Activated effector memory CD4-positive, alpha-beta T cell treated with Interleukin-2 at 50 U/mL for 16 hours (primary cell): ENCODE results near the gene CBFA2T2.

ENCODE experiments used
- DNase-seq: peaks from one replicate; pipeline ENCODE4 v3.0.0-alpha.2; 2020

Gene CBFA2T2

DNA sequence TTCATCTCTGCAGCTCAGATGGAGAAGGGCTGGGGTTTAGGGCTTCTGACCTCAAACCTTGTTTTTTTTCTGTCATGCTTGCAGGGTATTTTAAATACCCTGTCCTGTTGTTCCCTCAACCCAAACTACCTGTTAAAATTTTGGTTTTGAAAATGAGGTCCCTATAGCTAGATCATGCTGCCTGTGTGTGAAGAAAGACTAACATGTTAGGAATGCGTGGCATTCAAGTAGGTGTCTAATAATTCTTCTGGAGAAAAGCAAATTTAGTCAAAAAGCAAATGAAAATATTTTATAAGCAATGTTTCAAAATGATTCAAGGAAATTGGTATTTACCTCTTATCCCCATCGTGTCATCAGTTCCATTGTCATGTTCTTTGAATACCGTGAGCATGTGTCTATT is 95.1 kb downstream of the CBFA2T2 start:
- DNase-seq, result no peak

DNA sequence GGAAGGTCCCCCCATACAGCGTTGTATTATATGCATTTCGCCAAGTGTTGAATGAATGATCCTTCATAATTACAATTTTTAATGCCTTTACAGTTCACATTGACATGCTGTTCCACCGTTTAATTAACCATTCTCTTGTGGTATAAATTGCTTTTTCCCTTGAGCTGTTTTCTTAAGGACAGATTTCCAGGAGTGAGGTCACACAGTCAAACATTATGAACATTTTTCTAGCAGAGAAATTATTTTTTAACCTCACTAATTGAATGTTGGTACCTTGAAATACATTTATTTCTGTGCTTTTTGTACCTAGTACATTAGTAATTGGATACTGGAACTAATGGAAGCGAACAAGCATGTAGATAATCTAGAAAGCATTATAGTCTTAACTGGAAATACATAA is 95.5 kb downstream of the CBFA2T2 start:
- no peak for DNase-seq

DNA sequence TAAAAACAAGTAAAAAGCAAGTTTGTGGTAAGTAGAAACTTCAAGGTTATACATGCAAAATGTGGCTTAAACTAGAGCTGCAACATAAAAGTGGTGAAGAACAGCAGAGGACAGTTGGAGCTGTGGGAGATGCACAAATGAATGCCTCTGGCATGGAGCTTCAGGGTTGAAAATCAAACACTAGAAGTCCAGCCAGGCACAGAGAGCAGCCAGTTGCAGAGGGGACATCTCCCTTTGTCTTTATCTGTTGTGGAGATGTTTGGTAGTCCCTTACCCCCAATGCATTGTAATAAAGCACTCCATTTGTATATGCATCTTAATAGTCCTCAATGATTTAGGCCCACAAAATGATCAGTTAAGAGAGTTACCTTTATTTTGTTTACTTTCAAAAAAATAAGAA is 99.2 kb downstream of the CBFA2T2 start:
- DNase-seq, result no peak

DNA sequence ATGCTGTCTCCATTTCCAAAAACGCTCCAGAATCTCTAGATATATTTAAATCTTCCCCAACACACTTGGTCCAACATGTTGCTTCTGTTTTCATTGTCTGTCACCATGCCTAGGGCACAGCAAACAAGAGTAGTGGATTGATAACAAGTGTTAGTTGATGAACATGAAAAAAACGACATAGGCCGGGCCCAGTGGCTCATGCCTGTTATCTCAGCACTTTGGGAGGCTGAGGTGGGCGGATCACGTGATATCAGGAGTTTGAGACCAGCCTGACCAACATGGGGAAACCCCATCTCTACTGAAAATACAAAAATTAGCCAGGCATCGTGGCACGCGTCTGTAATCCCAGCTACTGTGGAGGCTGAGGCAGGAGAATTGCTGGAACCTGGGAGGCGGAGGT is 102.0 kb downstream of the CBFA2T2 start:
- DNase-seq, result peak; percentile 7

DNA sequence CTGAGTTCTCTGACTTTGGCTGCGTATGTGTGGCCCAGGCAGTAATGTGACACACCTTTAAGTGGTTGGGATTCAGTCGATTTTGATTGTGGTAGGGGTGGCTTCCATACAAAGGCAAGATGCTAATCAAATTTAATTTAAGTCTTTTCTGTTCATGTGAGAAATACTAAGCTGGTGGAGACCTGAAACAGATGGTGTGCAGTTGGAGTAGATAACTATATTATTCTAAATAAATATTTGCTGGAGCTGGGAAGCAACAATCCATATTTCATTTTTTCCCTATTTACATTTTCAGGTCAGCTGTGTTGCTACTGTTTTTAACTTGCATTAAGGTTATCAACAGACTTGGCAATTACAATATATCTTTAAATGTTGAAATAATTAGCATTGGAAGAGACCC is 104.8 kb downstream of the CBFA2T2 start:
- no peak for DNase-seq

DNA sequence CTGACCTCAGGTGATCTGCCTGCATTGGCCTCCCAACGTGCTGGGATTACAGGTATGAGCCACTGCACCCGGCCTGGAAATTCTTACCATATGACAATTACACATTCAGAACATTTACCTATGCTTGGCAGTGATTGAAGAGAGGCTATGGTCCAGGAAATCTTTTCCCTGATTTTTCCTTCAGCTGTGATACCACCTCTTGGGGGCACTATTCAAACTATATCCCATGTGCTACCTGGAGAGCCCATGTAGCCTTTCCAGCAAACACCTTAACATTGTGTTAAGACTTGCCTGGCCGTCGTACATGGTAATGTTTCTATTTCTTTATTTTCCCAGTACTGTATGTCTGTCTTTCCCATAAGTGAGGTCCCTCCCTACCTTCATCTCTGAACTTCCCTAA is 110.5 kb downstream of the CBFA2T2 start:
- no peak for DNase-seq

DNA sequence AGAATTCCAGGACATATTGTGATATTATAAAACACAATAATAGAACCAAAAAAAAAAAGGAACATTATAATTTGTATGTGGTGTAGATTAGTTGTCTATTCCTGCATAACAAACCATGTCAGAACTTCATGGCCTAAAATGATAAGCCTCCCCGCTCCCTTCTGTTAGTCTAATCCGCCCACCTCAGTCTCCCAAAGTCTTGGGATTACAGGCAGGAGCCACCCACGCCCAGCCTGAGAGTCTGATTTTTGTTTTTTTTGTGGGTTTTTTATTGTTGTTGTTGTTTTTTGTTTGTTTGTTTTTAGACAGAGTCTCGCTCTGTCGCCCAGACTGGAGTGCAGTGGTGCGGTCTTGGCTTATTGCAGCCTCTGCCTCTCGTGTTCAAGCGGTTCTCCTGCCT is 111.1 kb downstream of the CBFA2T2 start:
- DNase-seq, result no peak

DNA sequence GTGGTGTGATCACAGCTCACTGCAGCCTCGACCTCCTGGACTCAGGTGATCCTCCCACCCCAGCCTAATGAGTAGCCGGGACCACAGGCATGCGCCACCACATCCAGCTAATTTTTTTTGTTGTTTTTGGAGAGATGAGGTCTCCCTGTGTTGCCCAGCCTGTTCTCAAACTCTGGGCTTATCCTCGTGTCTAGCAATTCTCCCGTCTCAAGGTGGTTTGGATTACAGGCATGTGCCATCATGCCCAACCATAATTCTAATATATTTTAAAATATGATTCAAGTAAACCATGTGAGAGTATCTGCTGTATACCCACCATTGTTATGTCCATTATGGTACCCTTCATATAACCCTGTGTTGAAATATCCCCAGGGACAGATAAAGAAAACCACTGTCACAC is 112.0 kb downstream of the CBFA2T2 start:
- no peak for DNase-seq

DNA sequence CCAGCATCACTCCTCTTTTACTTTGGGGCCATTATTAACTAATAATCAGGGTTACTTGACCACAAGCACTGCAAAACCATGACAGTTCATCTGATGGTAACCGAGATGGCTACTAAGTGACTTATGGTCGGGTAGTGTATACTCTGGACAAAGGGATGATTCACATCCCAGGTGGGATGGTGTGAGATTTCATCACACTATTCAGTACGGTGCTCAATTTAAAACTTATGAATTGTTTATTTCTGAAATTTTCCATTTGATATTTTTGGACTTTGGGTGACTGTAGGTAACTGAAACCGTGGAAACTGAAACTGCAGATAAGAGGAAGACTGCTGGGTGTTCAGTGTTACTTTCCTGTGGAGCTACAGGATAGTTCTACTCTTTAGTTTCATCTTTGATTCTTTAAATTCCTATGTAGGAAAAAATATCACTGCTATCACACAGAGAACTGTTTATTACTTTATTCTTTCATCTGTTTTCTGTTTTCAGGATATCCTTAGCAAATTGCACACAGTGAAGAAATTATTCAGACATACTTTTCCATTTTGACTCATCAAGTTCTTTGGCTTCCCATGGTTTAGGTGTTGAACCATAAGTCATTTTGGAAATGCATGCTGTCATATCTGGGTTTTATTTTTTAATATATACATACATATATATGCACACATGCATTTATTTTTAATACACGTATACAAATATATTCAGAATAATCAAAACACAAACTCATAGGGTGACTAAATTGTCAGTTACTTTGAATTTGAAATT is 113.1 kb downstream of the CBFA2T2 start:
- DNase-seq, result no peak

DNA sequence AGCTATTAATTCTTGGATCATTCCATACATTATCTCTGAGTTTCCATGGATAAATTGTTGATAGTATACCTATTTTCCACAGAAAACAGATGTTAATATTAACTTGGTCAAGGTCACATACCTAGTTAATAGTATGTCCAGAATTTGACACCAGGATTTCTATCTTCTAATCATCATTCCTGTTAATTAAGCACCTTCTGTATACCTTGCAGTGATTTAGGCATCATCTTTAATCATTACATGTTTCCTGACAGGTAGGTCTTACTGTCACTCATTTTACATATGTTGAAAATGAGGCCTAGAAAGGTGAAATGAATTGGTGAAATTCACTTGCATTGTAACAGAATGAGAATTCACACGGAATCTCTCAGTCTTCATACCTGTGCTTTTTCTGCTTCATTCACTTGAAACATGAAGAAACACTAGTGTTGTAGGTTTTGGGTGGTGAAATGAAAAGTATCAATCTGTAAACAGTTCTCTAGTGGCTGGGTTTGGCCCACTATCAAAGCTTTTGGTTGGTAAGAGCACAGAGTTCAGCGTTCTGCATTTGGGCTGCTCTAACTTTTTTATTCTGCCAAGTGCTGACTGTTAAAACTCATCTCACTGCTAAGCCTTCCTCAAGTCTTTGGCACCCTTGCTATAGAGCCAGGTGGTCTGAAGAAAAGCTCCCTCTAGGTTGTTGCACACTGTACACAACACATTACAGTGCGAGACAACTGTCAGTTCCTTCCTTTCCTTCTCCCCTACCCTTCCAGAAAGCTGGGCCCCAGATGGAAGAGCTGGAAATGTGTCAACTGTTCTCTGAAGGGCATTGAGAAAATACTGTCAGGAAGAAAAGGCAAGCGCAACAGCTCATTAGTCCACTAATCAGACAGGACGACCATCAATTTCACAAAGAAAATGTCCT is 114.4 kb downstream of the CBFA2T2 start:
- DNase-seq, result no peak

DNA sequence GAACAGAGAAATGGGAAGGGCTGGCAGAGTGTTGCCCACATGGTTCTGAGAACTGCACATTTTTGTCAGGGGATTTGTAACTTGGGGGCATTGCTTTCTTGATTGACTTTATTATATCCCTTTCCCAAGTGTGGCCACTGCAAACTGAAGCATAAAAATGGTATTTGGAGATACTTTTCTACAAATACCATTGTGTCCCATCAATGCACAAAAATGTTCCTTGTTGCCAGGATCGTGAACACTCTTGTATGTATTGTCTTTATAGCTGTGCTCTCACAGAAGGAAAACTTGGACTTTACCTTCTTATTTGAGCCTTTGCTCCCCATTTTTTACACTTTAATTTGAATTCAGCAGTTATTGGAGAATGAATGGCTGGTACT is 115.1 kb downstream of the CBFA2T2 start:
- DNase-seq, result no peak

DNA sequence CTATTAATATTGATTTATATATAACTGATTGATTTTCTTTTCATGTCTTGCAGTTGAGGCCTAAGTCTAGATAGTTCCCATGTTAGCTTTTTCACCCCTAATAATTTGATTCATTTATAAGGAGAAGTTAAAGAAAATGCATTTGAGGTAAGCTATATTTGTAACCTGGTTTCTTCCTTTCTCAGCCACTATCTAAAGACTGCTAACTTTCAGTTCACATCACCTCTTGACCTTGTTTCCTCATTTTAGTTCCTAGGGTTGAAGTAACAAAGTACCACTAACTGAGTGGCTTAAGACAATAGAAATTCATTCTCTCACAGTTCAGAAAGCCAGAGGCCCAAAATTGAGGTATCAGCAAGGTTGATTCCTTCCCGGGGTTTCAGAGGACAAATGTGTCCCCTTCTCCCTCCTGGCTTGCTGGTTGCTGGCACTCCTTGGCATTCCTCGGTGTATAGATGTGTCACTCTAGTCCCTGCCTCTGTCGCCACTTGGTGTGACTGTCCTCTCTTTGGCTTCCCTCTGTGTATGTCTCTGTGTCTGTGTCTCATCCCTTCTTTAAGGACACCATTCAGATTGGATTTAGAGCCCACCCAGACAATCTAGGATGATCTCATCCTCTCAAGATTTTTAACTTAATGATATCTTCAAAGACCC is 116.3 kb downstream of the CBFA2T2 start:
- DNase-seq, result no peak

DNA sequence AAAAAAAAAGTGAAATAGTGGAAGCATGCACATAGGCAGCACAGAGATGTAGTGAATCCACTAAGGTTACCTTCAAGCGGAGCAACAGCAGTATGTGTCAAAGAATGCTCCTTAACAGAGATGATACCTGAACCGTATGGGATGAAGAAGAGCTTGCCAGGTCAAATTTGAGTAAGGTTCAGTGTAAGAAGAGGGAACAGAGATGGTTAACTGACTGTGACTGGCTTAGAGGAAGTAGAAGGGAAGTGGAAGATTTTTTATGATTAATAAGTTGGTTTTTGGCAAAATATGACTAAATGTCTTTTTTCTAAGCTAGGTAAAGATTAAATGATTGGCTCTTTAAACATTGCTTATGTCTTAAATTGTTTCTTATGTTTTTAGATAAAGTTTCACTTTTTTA is 119.6 kb downstream of the CBFA2T2 start:
- no peak for DNase-seq

DNA sequence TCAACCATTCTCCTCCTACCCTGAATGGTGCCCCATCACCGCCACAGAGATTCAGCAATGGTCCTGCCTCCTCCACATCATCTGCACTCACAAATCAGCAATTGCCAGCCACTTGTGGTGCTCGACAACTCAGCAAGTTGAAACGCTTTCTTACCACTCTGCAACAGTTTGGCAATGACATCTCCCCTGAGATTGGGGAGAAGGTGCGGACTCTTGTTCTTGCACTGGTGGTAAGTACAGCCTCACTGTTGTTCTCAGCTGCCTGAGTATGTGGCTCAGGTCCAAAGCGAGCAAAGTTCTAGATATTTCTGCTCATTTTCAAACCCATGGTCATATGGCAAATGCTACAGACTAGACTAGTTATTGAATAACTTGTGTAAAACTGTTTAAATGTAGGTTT is 121.2 kb downstream of the CBFA2T2 start:
- no peak for DNase-seq

DNA sequence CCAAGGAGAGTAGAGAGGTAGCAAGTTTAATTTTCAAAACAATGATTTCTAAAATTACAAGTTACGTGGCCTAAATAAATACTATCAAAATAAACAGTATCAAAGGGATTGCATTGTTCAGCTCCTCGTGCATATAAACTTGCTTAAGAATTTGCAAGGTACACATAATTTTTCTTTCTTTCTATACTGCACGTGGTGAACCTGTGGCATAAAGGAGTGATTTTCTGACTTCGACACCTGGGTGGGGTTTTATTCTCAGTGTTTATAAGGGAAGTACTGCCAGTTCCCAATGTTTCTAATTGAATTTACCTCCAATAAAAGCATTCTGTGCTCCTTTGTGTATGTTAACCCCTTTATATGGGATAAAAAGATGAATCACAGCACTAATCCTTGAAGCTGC is 122.1 kb downstream of the CBFA2T2 start:
- DNase-seq, result no peak

DNA sequence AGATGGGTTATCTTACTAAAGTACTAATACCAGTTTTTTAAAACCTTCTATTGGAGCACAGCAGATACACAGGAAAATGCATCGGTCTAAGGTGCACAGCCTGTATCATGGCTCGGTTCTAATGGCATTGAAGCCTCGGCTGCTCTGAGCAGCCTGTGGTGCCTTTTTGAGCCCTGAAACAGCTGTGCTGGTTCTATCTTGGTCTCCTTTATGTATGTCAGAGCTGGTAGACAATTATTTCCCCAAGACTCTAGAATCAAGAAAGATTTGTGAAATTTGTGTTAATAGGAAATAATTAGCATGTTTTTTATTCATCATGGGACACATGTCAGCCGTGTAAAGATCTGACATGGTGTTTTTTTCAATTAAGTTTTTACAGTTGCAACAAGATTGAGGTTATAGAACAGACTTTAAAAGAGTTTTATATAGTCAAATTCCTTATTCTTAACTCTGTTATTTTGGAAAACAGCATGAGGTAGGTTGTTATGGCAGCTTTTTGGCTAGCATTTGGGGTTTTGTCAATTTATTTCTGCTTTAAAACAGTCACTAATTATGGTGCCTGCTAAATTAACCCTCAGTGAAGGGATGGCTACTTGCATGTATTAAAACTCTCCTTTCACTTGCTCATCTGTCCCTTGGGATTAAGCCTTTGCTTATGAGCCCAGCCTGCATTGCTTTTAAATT is 132.0 kb downstream of the CBFA2T2 start:
- no peak for DNase-seq

DNA sequence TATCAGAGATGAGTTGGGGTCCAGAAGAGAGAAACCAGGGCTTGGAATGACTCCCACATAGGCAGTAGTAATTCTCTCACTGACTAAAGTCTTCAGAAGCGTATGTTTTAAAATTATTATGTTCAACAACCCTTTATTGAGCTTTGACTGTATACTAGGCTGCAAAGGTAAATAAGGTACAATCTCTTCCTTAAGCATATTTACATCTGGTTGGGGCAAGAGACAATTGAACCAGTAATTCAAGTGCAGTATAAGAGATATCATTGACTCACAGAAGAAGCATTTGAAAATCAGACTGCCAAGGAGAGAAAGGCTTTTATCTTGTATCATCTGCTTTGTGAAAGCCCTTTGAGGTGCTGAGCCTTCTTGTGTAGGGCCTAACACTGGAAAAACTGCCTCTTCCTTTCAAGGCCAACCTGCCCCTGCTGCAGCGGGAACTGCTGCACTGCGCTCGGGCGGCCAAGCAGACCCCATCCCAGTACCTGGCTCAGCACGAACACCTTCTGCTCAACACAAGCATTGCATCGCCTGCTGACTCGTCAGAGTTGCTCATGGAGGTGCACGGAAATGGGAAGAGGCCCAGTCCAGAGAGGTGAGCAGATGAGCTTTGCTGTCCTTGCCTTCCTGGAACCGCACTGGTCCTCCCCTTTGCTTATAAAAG is 132.9 kb downstream of the CBFA2T2 start:
- DNase-seq, result no peak

DNA sequence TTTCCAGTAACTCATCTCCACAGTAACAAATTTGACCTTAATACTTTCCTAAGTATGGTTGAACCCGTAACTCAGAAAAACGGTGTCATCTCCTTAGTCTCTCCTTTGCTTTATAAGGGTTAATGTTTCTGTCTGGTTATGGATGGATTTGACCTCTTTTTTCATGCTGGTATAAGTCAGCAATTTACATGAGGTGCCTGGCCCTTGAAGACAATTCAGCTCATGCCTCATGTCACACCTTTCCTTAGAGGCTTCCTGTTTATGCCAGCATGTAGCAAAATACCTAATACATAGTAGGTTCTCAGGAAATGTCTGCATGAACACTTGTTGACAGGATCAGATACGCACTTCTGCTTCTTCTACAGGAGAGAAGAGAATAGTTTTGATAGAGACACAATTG is 134.5 kb downstream of the CBFA2T2 start:
- no peak for DNase-seq

DNA sequence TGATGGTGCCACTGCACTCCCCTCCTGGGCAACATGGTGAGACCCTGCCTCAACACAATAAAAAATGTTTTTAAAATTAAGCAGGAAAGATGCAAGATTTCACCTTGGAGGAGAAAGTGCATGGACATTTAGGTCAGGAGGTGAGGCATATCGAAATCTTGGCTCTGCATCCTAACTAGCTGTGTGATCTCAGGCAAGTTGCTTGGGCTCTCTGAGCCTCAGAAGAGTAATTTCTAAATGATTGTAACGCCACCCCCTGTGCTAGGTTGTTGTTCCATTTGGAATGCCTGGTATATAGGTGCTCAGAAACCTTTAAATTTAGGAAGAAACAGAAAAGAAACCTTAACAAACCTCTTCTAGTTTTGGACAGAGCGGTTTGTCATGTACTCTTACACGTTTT is 136.3 kb downstream of the CBFA2T2 start:
- DNase-seq, result no peak

DNA sequence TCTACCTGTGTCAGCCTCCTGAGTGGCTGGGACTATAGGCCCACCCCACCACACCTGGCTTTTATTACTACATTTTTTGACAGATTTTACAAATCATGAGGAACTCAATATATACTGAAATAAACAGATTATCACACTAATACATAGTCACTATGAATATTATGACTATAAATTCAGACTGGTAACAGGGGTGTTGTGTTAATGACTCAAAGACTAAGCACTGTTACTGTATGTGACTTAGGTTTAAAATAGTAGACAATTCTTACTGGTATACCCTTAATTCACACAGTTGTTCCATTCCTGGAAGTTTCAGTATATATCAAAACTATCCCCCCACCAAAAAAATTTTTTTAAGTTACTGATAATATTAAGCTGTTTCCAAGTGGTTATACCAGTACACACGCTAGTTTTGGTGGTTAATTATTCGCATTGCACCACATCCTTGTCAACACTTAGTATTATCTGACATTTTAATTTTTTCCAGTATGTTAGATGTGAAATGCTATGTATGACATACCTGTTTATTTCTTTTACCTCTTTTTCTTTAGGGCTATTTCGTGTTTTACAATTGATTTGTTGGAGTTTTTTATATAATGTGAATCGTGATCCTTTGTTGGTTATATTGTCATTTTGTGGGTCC is 137.8 kb downstream of the CBFA2T2 start:
- DNase-seq, result no peak

DNA sequence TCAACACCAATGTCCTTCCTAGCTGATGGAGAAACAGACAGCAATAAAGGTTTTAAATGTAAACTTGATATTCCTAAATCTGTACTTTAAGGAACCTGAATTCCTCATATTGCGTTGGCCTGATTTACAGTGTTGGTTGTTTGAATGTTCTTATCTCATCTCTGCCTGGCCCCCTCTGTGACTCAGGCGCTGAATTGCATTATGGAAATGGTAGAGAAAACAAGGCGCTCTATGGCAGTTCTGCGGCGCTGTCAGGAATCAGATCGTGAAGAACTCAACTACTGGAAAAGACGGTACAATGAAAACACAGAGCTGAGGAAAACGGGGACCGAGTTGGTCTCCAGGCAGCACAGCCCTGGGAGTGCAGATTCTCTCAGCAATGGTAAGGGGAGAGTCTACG is 139.6 kb downstream of the CBFA2T2 start:
- DNase-seq, result no peak

DNA sequence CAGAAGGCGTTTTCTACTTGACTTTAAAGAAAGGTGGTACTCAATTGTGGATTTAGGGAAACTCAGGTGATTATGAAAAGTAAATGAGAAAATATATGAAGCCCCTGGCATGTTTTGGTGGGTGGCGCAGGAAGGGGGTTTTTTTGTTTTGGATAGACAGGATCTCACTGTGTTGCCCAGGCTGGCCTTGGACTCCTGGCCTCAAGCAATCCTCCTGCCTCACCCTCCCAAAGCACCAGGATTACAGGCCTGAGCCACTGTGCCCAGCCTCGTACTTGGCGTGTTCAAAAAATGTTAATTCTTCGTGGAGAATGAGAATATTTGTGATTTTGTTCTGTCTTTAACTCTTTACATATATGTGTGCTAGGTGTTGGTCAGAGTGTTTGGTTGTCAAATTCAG is 140.1 kb downstream of the CBFA2T2 start:
- no peak for DNase-seq
